Hindlimb muscle (tissue), 1 donor: ENCODE measurements around the gene CXCR1. TPM values are rescaled to one million over a fixed set of nuclear protein-coding genes. Genes with fewer than 3 reads are reported as not detected.
"Not testable (repeated sequence)": the region's sequence is repeated elsewhere in the genome, so short reads cannot be mapped to it uniquely, and the experiment has no call there.

ENCODE experiments used
- DNase-seq: peaks from one replicate; pipeline ENCODE4 v3.0.0-alpha.2; 2013
- polyA plus RNA-seq: library from polyadenylated mRNA; unstranded; fragments of 120-200 nt; gene quantifications from one replicate; pipeline ENCODE4 v1.2.1, GENCODE V29; 2013; ENCODE audit not compliant: insufficient read length

The CXCR1 gene
- polyA plus RNA-seq, 1 donor, result not detected

GRCh38 chr2:218155953-218156479 is 10.7 kb downstream of the CXCR1 start:
- DNase-seq, result no peak

GRCh38 chr2:218152777-218153176 is 14.0 kb downstream of the CXCR1 start:
- no peak for DNase-seq

- DNase-seq, result no peak
Observed at GRCh38 chr2:218152172-218152571, 14.6 kb downstream of the CXCR1 start.

- no peak for DNase-seq
Observed at GRCh38 chr2:218149848-218150440, 16.8 kb downstream of the CXCR1 start.

- no peak for DNase-seq
Observed at GRCh38 chr2:218149098-218149497, 17.7 kb downstream of the CXCR1 start.

- no peak for DNase-seq
Observed at GRCh38 chr2:218146056-218146455, 20.7 kb downstream of the CXCR1 start.

- no peak for DNase-seq
Observed at GRCh38 chr2:218145124-218145523, 21.6 kb downstream of the CXCR1 start.

GRCh38 chr2:218138047-218138446 is 28.7 kb downstream of the CXCR1 start:
- DNase-seq, result no peak

GRCh38 chr2:218137514-218137913 is 29.2 kb downstream of the CXCR1 start:
- no peak for DNase-seq

- DNase-seq, result no peak
Observed at GRCh38 chr2:218130822-218131221, 35.9 kb downstream of the CXCR1 start.

GRCh38 chr2:218130377-218130776 is 36.4 kb downstream of the CXCR1 start:
- no peak for DNase-seq

- DNase-seq, result no peak
Observed at GRCh38 chr2:218129458-218130135, 37.2 kb downstream of the CXCR1 start.

GRCh38 chr2:218128781-218129457 is 37.8 kb downstream of the CXCR1 start:
- no peak for DNase-seq

GRCh38 chr2:218127929-218128455 is 38.8 kb downstream of the CXCR1 start:
- no peak for DNase-seq

- peak; percentile 12 for DNase-seq
Observed at GRCh38 chr2:218125626-218126080, 41.1 kb downstream of the CXCR1 start, which contains the start of gene CXCR2. Gene CXCR2, plus strand, starts transcription at chr2:218126028. Its CDS starts 8,774 bp downstream, at chr2:218134802.

GRCh38 chr2:218125095-218125494 is 41.7 kb downstream of the CXCR1 start:
- DNase-seq, result no peak

- DNase-seq, result no peak
Observed at GRCh38 chr2:218123986-218124385, 42.8 kb downstream of the CXCR1 start.

- DNase-seq, result not testable (repeated sequence)
Observed at GRCh38 chr2:218122286-218122685, 44.5 kb downstream of the CXCR1 start.

- not testable (repeated sequence) for DNase-seq
Observed at GRCh38 chr2:218121789-218122188, 45.0 kb downstream of the CXCR1 start.
